Trophoblast cell (in vitro differentiated cells and primary cell): ENCODE measurements around the gene IL23R.

ENCODE experiments used
- DNase-seq, 2 donors: peaks; one replicate each; pipeline ENCODE4 v3.0.0-alpha.2; 2016
- H2AFZ ChIP-seq: 2 replicates; pipeline ENCODE4 v1.6.1; 2013; ENCODE audit warnings: low read length, moderate library complexity, mild to moderate bottlenecking; ENCODE audit not compliant: insufficient read depth, poor library complexity
- H2AK5ac ChIP-seq: 2 replicates; pipeline ENCODE4 v1.6.1; 2013; ENCODE audit warnings: mild to moderate bottlenecking, low read length
- H2BK120ac ChIP-seq: 2 replicates; pipeline ENCODE4 v1.6.1; 2013; ENCODE audit warnings: low read length, mild to moderate bottlenecking, moderate library complexity; ENCODE audit not compliant: insufficient read depth, poor library complexity
- H2BK12ac ChIP-seq: 2 replicates; pipeline ENCODE4 v1.6.1; 2013; ENCODE audit warnings: mild to moderate bottlenecking, low read length, moderate library complexity
- H2BK5ac ChIP-seq: 2 replicates; pipeline ENCODE4 v1.6.1; 2013; ENCODE audit warnings: low read length, low read depth, moderate library complexity, mild to moderate bottlenecking; ENCODE audit not compliant: poor library complexity
- H3K14ac ChIP-seq: 2 replicates; pipeline ENCODE4 v1.6.1; 2013; ENCODE audit warnings: mild to moderate bottlenecking, low read length
- H3K18ac ChIP-seq: 2 replicates; pipeline ENCODE4 v1.6.1; 2013; ENCODE audit warnings: mild to moderate bottlenecking, low read length
- H3K23ac ChIP-seq: 2 replicates; pipeline ENCODE4 v1.6.1; 2013; ENCODE audit warnings: low read length
- H3K27ac ChIP-seq: 2 replicates; pipeline ENCODE4 v1.5.1; 2013; ENCODE audit warnings: low read depth, mild to moderate bottlenecking, inconsistent platforms, low read length, moderate library complexity
- H3K27me3 ChIP-seq: 2 replicates; pipeline ENCODE4 v1.6.1; 2013; ENCODE audit warnings: inconsistent platforms, mild to moderate bottlenecking, low read length, moderate library complexity; ENCODE audit not compliant: insufficient read depth
- H3K36me3 ChIP-seq, 2 experiments: 1 replicate in 1 of 2; 2 replicates in 1 of 2; pipeline ENCODE4 v1.6.1; 2013; ENCODE audit warnings: low read length in 2 of 2, mild to moderate bottlenecking in 2 of 2, moderate library complexity in 1 of 2; ENCODE audit not compliant: insufficient read depth in 2 of 2, control insufficient read depth in 1 of 2
- H3K4ac ChIP-seq: 2 replicates; pipeline ENCODE4 v1.6.1; 2013; ENCODE audit warnings: low read depth, mild to moderate bottlenecking, low read length, moderate library complexity
- H3K4me1 ChIP-seq, 2 experiments: 1 replicate in 1 of 2; 2 replicates in 1 of 2; pipeline ENCODE4 v1.6.1; 2013; ENCODE audit warnings: low read length in 2 of 2, mild to moderate bottlenecking in 2 of 2, moderate library complexity in 1 of 2; ENCODE audit not compliant: insufficient read depth in 2 of 2, control insufficient read depth in 1 of 2
- H3K4me2 ChIP-seq: 2 replicates; pipeline ENCODE4 v1.6.1; 2013; ENCODE audit warnings: inconsistent platforms, mild to moderate bottlenecking, low read length, moderate library complexity
- H3K4me3 ChIP-seq: 2 replicates; pipeline ENCODE4 v1.5.1; 2013; ENCODE audit warnings: mild to moderate bottlenecking, low read depth, low read length, inconsistent platforms
- H3K79me1 ChIP-seq: one replicate; pipeline ENCODE4 v1.6.1; 2013; ENCODE audit warnings: low read length
- H3K79me2 ChIP-seq: 2 replicates; pipeline ENCODE4 v1.6.1; 2013; ENCODE audit warnings: low read length, mild to moderate bottlenecking; ENCODE audit not compliant: control insufficient read depth, insufficient read depth, poor library complexity
- H3K9ac ChIP-seq: 2 replicates; pipeline ENCODE4 v1.6.1; 2013; ENCODE audit warnings: mild to moderate bottlenecking, low read length
- H3K9me3 ChIP-seq: 2 replicates; pipeline ENCODE4 v1.6.1; 2013; ENCODE audit warnings: low read depth, mild to moderate bottlenecking, control low read depth, inconsistent platforms, low read length; ENCODE audit not compliant: insufficient read depth
- H4K12ac ChIP-seq: 2 replicates; pipeline ENCODE4 v1.6.1; 2013; ENCODE audit warnings: low read depth, mild to moderate bottlenecking, low read length, moderate library complexity
- H4K8ac ChIP-seq: 2 replicates; pipeline ENCODE4 v1.6.1; 2013; ENCODE audit warnings: low read depth, mild to moderate bottlenecking, low read length, moderate library complexity
- H4K91ac ChIP-seq: one replicate; pipeline ENCODE4 v1.6.1; 2013; ENCODE audit warnings: low read depth, mild to moderate bottlenecking, low read length, moderate library complexity
- WGBS: extraction: QIAGEN DNeasy Blood & Tissue Kit; methylation state at CpG from one replicate; pipeline ENCODE4 v1.1.7; 2013; ENCODE audit warnings: missing lambda C conversion rate; ENCODE audit not compliant: insufficient read length, insufficient coverage; ENCODE audit errors: extremely low coverage; 5-methylcytosine and 5-hydroxymethylcytosine counted together

Gene IL23R

DNA sequence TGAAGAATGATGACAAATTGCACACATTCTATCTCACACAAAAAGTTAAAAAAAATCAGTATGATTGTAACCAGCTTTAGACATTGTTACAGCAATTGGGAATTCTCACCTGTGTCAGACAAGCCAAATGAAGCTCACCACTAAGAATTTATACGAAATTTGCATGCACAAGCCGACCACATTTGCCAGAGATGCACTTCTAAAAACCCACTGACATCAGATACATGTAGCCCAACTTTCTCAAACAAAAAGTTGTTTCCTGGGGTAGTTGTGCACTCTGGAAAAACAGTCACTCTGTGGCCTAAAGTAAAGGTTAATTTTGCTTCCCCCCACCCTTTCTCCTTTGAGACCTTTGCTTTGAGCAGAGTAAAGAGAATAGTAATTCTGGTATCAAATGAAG, 73.5 kb downstream of the IL23R start:
- H4K91ac ChIP-seq: no peak overlapping the region
- no peak overlapping the region for H2BK5ac ChIP-seq
- no peak for DNase-seq

GRCh38 chr1:67241200-67241746, 75.0 kb downstream of the IL23R start:
- no peak overlapping the region for H2BK120ac ChIP-seq
- no peak overlapping the region for H2AFZ ChIP-seq
- no peak overlapping the region for H2BK5ac ChIP-seq
- H3K23ac ChIP-seq: no peak overlapping the region
- H3K9ac ChIP-seq: no peak overlapping the region
- H3K79me1 ChIP-seq: no peaks in the 10 kb centered on the region
- H2AK5ac ChIP-seq: no peak overlapping the region
- WGBS: no CpG with 5 or more reads among the region's 1 CpG
- H4K91ac ChIP-seq: no peak overlapping the region
- DNase-seq: no peak
- H4K12ac ChIP-seq: no peak overlapping the region
- H2BK12ac ChIP-seq: no peak overlapping the region
- H4K8ac ChIP-seq: no peak overlapping the region
- H3K4ac ChIP-seq: no peak overlapping the region
- no peak overlapping the region for H3K4me3 ChIP-seq
- H3K27me3 ChIP-seq: no peaks in the 10 kb centered on the region
- no peak overlapping the region for H3K27ac ChIP-seq
- H3K4me2 ChIP-seq: no peak overlapping the region
- no peak overlapping the region for H3K14ac ChIP-seq
- H3K36me3 ChIP-seq: no peaks in the 10 kb centered on the region
- H3K18ac ChIP-seq: no peak overlapping the region
- H3K79me2 ChIP-seq: no peaks in the 10 kb centered on the region
- no peaks in the 10 kb centered on the region for H3K4me1 ChIP-seq
- H3K9me3 ChIP-seq: no peaks in the 10 kb centered on the region

More for the DNA sequence above, 73.5 kb downstream of the IL23R start:
- Histone ChIP-seq H3K18ac (no peak overlapping the region), H3K79me1 (no peaks in the 10 kb centered on the region), H3K27ac (no peak overlapping the region), H3K4ac (no peak overlapping the region), H4K8ac (no peak overlapping the region), H2AK5ac (no peak overlapping the region), H3K36me3 (no peaks in the 10 kb centered on the region), H3K4me2 (no peak overlapping the region), H2BK120ac (no peak overlapping the region), H2BK12ac (no peak overlapping the region), H3K4me1 (no peaks in the 10 kb centered on the region), H3K4me3 (no peak overlapping the region), H3K14ac (no peak overlapping the region), H3K9ac (no peak overlapping the region), H4K12ac (no peak overlapping the region), H3K23ac (no peak overlapping the region), H3K9me3 (no peaks in the 10 kb centered on the region), H2AFZ (no peak overlapping the region), H3K27me3 (no peaks in the 10 kb centered on the region), H3K79me2 (no peaks in the 10 kb centered on the region)
- no CpG with 5 or more reads among the region's 2 CpGs for WGBS

- H3K27ac ChIP-seq: no peak overlapping the region
- no peak overlapping the region for H4K8ac ChIP-seq
- H3K9ac ChIP-seq: no peak overlapping the region
- H3K23ac ChIP-seq: no peak overlapping the region
- H4K12ac ChIP-seq: no peak overlapping the region
- no peaks in the 10 kb centered on the region for H3K36me3 ChIP-seq
- H3K4ac ChIP-seq: no peak overlapping the region
- H3K79me2 ChIP-seq: no peaks in the 10 kb centered on the region
- H3K27me3 ChIP-seq: no peaks in the 10 kb centered on the region
- no peak overlapping the region for H2BK5ac ChIP-seq
- no peak overlapping the region for H2BK12ac ChIP-seq
- H3K14ac ChIP-seq: no peak overlapping the region
- no peaks in the 10 kb centered on the region for H3K9me3 ChIP-seq
- no peak overlapping the region for H2BK120ac ChIP-seq
- no peaks in the 10 kb centered on the region for H3K4me1 ChIP-seq
- no peak overlapping the region for H2AK5ac ChIP-seq
- no peak for DNase-seq
- no peak overlapping the region for H3K4me2 ChIP-seq
- H2AFZ ChIP-seq: no peak overlapping the region
- no peak overlapping the region for H3K18ac ChIP-seq
- H3K79me1 ChIP-seq: no peaks in the 10 kb centered on the region
- no peak overlapping the region for H4K91ac ChIP-seq
- no peak overlapping the region for H3K4me3 ChIP-seq
Observed at GRCh38 chr1:67242016-67242415, 75.8 kb downstream of the IL23R start.

DNA sequence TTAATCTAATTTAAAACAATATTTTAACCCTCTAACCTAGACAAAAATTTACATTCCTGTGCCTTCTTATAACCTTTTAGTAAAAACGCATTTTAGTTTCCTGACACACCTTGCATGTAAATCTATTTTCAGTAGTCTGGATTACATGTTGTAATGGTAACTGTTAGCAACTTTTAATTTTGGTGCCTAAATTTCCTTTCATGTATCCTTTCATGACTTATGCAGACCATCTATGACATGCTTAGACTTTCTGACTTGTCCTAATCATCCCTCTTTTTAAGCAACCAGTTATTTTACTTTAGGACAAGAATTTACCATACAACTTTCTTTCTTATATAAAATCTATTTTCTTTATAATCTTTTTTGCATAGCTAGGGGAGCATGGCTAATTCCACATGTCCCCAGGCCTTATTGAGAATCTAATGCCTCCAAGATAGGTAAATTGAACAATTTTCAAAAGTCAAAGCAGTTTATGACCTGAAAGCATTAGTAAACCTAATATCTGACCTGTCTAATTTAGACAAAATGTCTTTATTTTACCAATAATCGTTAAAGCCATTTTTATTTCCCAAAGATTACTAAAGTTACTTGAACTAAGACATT, 83.9 kb downstream of the IL23R start:
- no peaks in the 10 kb centered on the region for H3K79me2 ChIP-seq
- no peak overlapping the region for H3K14ac ChIP-seq
- no peak overlapping the region for H2BK12ac ChIP-seq
- no peaks in the 10 kb centered on the region for H3K36me3 ChIP-seq
- no peaks in the 10 kb centered on the region for H3K4me1 ChIP-seq
- no peak overlapping the region for H3K27ac ChIP-seq
- no peak overlapping the region for H3K9ac ChIP-seq
- H4K12ac ChIP-seq: no peak overlapping the region
- H2AK5ac ChIP-seq: no peak overlapping the region
- H3K18ac ChIP-seq: no peak overlapping the region
- H4K8ac ChIP-seq: no peak overlapping the region
- H3K9me3 ChIP-seq: peaks cover 4% of the 10 kb centered on the region
- H2BK120ac ChIP-seq: no peak overlapping the region
- H3K4me2 ChIP-seq: no peak overlapping the region
- no peak overlapping the region for H3K23ac ChIP-seq
- H2BK5ac ChIP-seq: no peak overlapping the region
- WGBS: no CpG with 5 or more reads among the region's 2 CpGs
- H2AFZ ChIP-seq: no peak overlapping the region
- H4K91ac ChIP-seq: no peak overlapping the region
- H3K79me1 ChIP-seq: no peaks in the 10 kb centered on the region
- H3K27me3 ChIP-seq: no peaks in the 10 kb centered on the region
- H3K4me3 ChIP-seq: no peak overlapping the region
- H3K4ac ChIP-seq: no peak overlapping the region
- no peak for DNase-seq
